IMR-90 (cell line): ENCODE measurements around the gene LRP5. TPM values are rescaled to one million over a fixed set of nuclear protein-coding genes. Genes with fewer than 3 reads are reported as not detected.

Experiments used
- ATAC-seq: fragments of 200-7000 bp; cut with Tn5 transposase; 2 replicates; pipeline ENCODE4 v1.9.1; 2020; ENCODE audit warnings: low read depth, mild to moderate bottlenecking, moderate library complexity
- BruUV-seq: library from RNA; stranded (reverse); fragments of 400-500 nt; replicated peaks from 2 replicates; lab custom pipeline; 2021; lab: Mats Ljungman, UMichigan
- CTCF ChIA-PET: fragments of 300-600 bp; formaldehyde crosslinking; extraction: SDS; loops from one replicate; lab custom pipeline; 2021; ENCODE audit warnings: antibody characterized with exemption; lab: Yijun Ruan, JAX
- POLR2A ChIA-PET: fragments of 300-600 bp; sonication (Branson Sonifier 250); formaldehyde crosslinking; loops from one replicate; lab custom pipeline; 2022; ENCODE audit warnings: antibody characterized with exemption; ENCODE audit not compliant: unreplicated experiment; lab: Charles Lee
- DNase-seq: peaks from one replicate; pipeline ENCODE4 v3.0.0; 2013
- H2AFZ ChIP-seq: replicated peaks from 2 replicates; pipeline ENCODE3; 2013; ENCODE audit warnings: low read length, mild to moderate bottlenecking; ENCODE audit not compliant: poor library complexity
- H2AK5ac ChIP-seq: 2 replicates; pipeline ENCODE4 v1.6.1; 2013; ENCODE audit warnings: low read depth, low read length, inconsistent platforms
- H2AK9ac ChIP-seq: replicated peaks from 2 replicates; pipeline ENCODE3; 2013; ENCODE audit warnings: mild to moderate bottlenecking, low read depth, low read length, moderate library complexity; ENCODE audit not compliant: poor library complexity
- H2BK120ac ChIP-seq: 2 replicates; pipeline ENCODE4 v1.6.1; 2013; ENCODE audit warnings: low read depth, low read length, inconsistent platforms
- H2BK15ac ChIP-seq: 3 replicates; pipeline ENCODE4 v1.6.1; 2013; ENCODE audit warnings: low read depth, low read length, inconsistent platforms
- H2BK20ac ChIP-seq: 2 replicates; pipeline ENCODE4 v1.6.1; 2013; ENCODE audit warnings: low read depth, mild to moderate bottlenecking, inconsistent platforms, low read length, moderate library complexity
- H2BK5ac ChIP-seq: 2 replicates; pipeline ENCODE4 v1.6.1; 2013; ENCODE audit warnings: mild to moderate bottlenecking, low read depth, low read length, inconsistent platforms; ENCODE audit not compliant: poor library complexity, severe bottlenecking
- H3K14ac ChIP-seq: replicated peaks from 2 replicates; pipeline ENCODE4 v1.6.1; 2013; ENCODE audit warnings: low read depth, low read length, inconsistent platforms
- H3K18ac ChIP-seq: 2 replicates; pipeline ENCODE4 v1.6.1; 2013; ENCODE audit warnings: low read depth, low read length, control low read depth
- H3K23ac ChIP-seq: 2 replicates; pipeline ENCODE4 v1.6.1; 2013; ENCODE audit warnings: low read depth, low read length, inconsistent platforms
- H3K27ac ChIP-seq: 2 replicates; pipeline ENCODE4 v1.5.1; 2013; ENCODE audit warnings: mild to moderate bottlenecking, control low read depth, low read length; ENCODE audit not compliant: insufficient read depth
- H3K27me3 ChIP-seq: 2 replicates; pipeline ENCODE4 v1.6.1; 2013; ENCODE audit warnings: low read length; ENCODE audit not compliant: control insufficient read depth, insufficient read depth
- H3K36me3 ChIP-seq: 2 replicates; pipeline ENCODE4 v1.6.1; 2013; ENCODE audit warnings: low read length, mixed read lengths; ENCODE audit not compliant: control insufficient read depth, insufficient read depth
- H3K4ac ChIP-seq: 2 replicates; pipeline ENCODE4 v1.6.1; 2013; ENCODE audit warnings: low read depth, low read length, inconsistent platforms
- H3K4me1 ChIP-seq: 2 replicates; pipeline ENCODE4 v1.6.1; 2013; ENCODE audit warnings: low read length, mixed read lengths; ENCODE audit not compliant: control insufficient read depth, insufficient read depth
- H3K4me2 ChIP-seq: 2 replicates; pipeline ENCODE4 v1.6.1; 2013; ENCODE audit warnings: low read depth, mild to moderate bottlenecking, control low read depth, low read length, moderate library complexity
- H3K4me3 ChIP-seq: 2 replicates; pipeline ENCODE4 v1.5.1; 2013; ENCODE audit warnings: low read depth, mild to moderate bottlenecking, control low read depth, low read length, moderate library complexity; ENCODE audit not compliant: insufficient read depth
- H3K56ac ChIP-seq: 2 replicates; pipeline ENCODE4 v1.6.1; 2013; ENCODE audit warnings: low read length, inconsistent platforms; ENCODE audit not compliant: insufficient read depth; ENCODE audit errors: extremely low read depth
- H3K79me1 ChIP-seq, 2 experiments: 2 replicates each; pipeline ENCODE4 v1.6.1; 2013; ENCODE audit warnings: low read length in 2 of 2, inconsistent platforms in 1 of 2, low read depth in 1 of 2
- H3K9ac ChIP-seq: 2 replicates; pipeline ENCODE4 v1.6.1; 2013; ENCODE audit warnings: low read depth, low read length, control low read depth
- H3K9me1 ChIP-seq: 2 replicates; pipeline ENCODE4 v1.6.1; 2013; ENCODE audit warnings: low read length, inconsistent platforms; ENCODE audit not compliant: insufficient read depth
- H3K9me3 ChIP-seq: 2 replicates; pipeline ENCODE4 v1.6.1; 2013; ENCODE audit warnings: low read length; ENCODE audit not compliant: control insufficient read depth, insufficient read depth
- H4K20me1 ChIP-seq: 2 replicates; pipeline ENCODE4 v1.6.1; 2013; ENCODE audit warnings: low read length, inconsistent platforms; ENCODE audit not compliant: insufficient read depth
- H4K5ac ChIP-seq: 2 replicates; pipeline ENCODE4 v1.6.1; 2013; ENCODE audit warnings: mild to moderate bottlenecking, low read depth, low read length, control low read depth
- H4K8ac ChIP-seq, 2 experiments: 2 replicates each; pipeline ENCODE4 v1.6.1; 2013; ENCODE audit warnings: low read depth in 2 of 2, low read length in 2 of 2, control low read depth in 1 of 2, inconsistent platforms in 1 of 2
- H4K91ac ChIP-seq: 2 replicates; pipeline ENCODE4 v1.6.1; 2013; ENCODE audit warnings: low read depth, low read length, inconsistent platforms; ENCODE audit not compliant: insufficient read depth
- MAZ ChIP-seq: IDR thresholded peaks from 2 replicates; pipeline ENCODE4 v1.6.1; 2012; ENCODE audit warnings: low read depth, mild to moderate bottlenecking, low read length, improper control_type of control experiment, moderate library complexity, borderline replicate concordance
- POLR2A ChIP-seq: IDR thresholded peaks from 2 replicates; pipeline ENCODE4 v1.6.1; 2012; ENCODE audit warnings: mild to moderate bottlenecking, low read depth, low read length
- RFX5 ChIP-seq: IDR thresholded peaks from 2 replicates; pipeline ENCODE4 v1.8.0; 2012; ENCODE audit warnings: low read depth, mild to moderate bottlenecking, low read length, moderate library complexity
- WGBS, 2 experiments: methylation state at CpG; one replicate each; pipeline versions ENCODE4 v1.1.5 to v1.1.7; 2013; ENCODE audit warnings: missing lambda C conversion rate in 2 of 2; ENCODE audit not compliant: insufficient read length in 1 of 2; ENCODE audit errors: extremely low coverage in 2 of 2; 5-methylcytosine and 5-hydroxymethylcytosine counted together
- dilution Hi-C: fragments of 300-500 bp; cut with HindIII; formaldehyde crosslinking; loops from one replicate; pipeline ENCODE4 v1.14.3; 2018; ENCODE audit warnings: low sequenced_read_pairs; ENCODE audit not compliant: unreplicated experiment
- in situ Hi-C: fragments of 300-500 bp; cut with MboI; formaldehyde crosslinking; loops from 3 replicates; pipeline ENCODE4 v1.14.3; 2019; ENCODE audit warnings: low sequenced_read_pairs, inconsistent platforms, mixed read lengths
- intact Hi-C: fragments of 100-400 bp; cut with micrococcal nuclease; formaldehyde crosslinking; loops from 2 replicates; pipeline ENCODE4 v1.10.0; 2022
- polyA plus RNA-seq, 3 experiments: library from polyadenylated mRNA; depleted of rRNA; stranded (reverse); fragments of >200 nt; gene quantifications; 2 replicates each; pipeline ENCODE4 v1.2.3, GENCODE V29; 2012; ENCODE audit warnings: low replicate concordance in 1 of 3
- total RNA-seq: library from RNA; depleted of rRNA; stranded (reverse); fragments of >200 nt; gene quantifications from 2 replicates; pipeline ENCODE4 v1.2.3, GENCODE V29; 2012

The LRP5 gene
- total and polyA plus RNA-seq, 2 of the 4 experiments (the other 2 are of a cell fraction), result 10.4 to 15.0 TPM

GRCh38 chr11:68326334-68327215, 14.2 kb downstream of the LRP5 start:
- dilution Hi-C loops, result no loop called here
- ATAC-seq, result no peak
- no TSS peak for BruUV-seq

More at GRCh38 chr11:68326334-68327215, 14.2 kb downstream of the LRP5 start:
- Histone ChIP-seq H4K20me1 (peaks cover 73% of the 10 kb centered on the region), H3K4ac (no peak overlapping the region), H3K9ac (no peak overlapping the region), H2BK15ac (no peak overlapping the region), H3K9me1 (peaks cover 14% of the 10 kb centered on the region), H3K56ac (no peak overlapping the region), H3K4me2 (no peak overlapping the region), H3K9me3 (no peaks in the 10 kb centered on the region), H2BK20ac (no peak overlapping the region), H4K8ac (no peak overlapping the region), H3K23ac (no peak overlapping the region), H2BK120ac (no peak overlapping the region), H3K14ac (no peak overlapping the region), H3K27ac (no peak overlapping the region), H3K27me3 (no peaks in the 10 kb centered on the region), H2AK9ac (no peak overlapping the region), H3K4me1 (peaks cover 15% of the 10 kb centered on the region), H4K91ac (no peak overlapping the region), H4K5ac (no peak overlapping the region), H3K36me3 (0 out of 2 replicates have a peak, but pooled peaks cover 1% of the 10 kb centered on the region), H3K18ac (no peak overlapping the region), H2AK5ac (no peak overlapping the region), H2AFZ (no peak overlapping the region), H2BK5ac (no peak overlapping the region), H3K79me1 (peaks cover 39 to 69% of the 10 kb centered on the region in 2 experiments), H3K4me3 (no peak overlapping the region)
- CTCF ChIA-PET, result interaction anchor here (0.5 kb wide), 1 partner anchor 69 kb away, joined by 5 read pairs; no protein-coding TSS in a partner anchor
- intact Hi-C loops (no loop called here), in situ Hi-C loops (no loop called here)
- WGBS, 2 experiments, result 88% methylated on average over 11 of the region's 28 CpGs; no CpG with 5 or more reads in 1 of the 2 experiments
- POLR2A ChIA-PET, result no interaction called here
- TF ChIP-seq POLR2A, result no peak
- TF ChIP-seq MAZ, result no peak
- no peak for TF ChIP-seq RFX5
- no peak for DNase-seq
